ENCODE measurements around the gene SNAP29.

- no peak for TF ChIP-seq CTCF (IDR thresholded peaks at IDR 0.05; ENCODE audit: low read length)
- TF ChIP-seq EZH2 (IDR thresholded peaks at IDR 0.05; ENCODE audit: borderline replicate concordance, low read length) = no peak
Observed at GRCh38 chr22:20931126-20931654, 72.4 kb downstream of the SNAP29 start.

All from OCI-LY1 (cell line).